Aorta (tissue), 5 donors: Measurements from ENCODE around the gene NLK. TPM values are rescaled to one million over a fixed set of nuclear protein-coding genes. Genes with fewer than 3 reads are reported as not detected.

Experiments used
- ATAC-seq: fragments of 200-7000 bp; cut with Tn5 transposase; one replicate; pipeline ENCODE4 v1.9.1; 2022; ENCODE audit warnings: moderate library complexity; ENCODE audit not compliant: low FRiP score
- DNase-seq, 2 donors: peaks; one replicate each; pipeline ENCODE4 v3.0.0-alpha.2; 2020
- H3K27ac ChIP-seq, 2 donors: one replicate each; pipeline ENCODE4 v1.5.1; 2013; ENCODE audit warnings: low read length in 2 of 2, mild to moderate bottlenecking in 2 of 2, moderate library complexity in 2 of 2, control low read depth in 1 of 2, inconsistent platforms in 1 of 2, low read depth in 1 of 2
- H3K27me3 ChIP-seq, 2 donors: one replicate each; pipeline ENCODE4 v1.6.1; 2013; ENCODE audit warnings: control low read depth in 1 of 2, low read length in 1 of 2, mild to moderate bottlenecking in 1 of 2, moderate library complexity in 1 of 2; ENCODE audit not compliant: insufficient read depth in 2 of 2, control insufficient read depth in 1 of 2
- H3K36me3 ChIP-seq, 2 donors: one replicate each; pipeline ENCODE4 v1.6.1; 2013; ENCODE audit warnings: control low read depth in 1 of 2, low read length in 1 of 2, mild to moderate bottlenecking in 1 of 2; ENCODE audit not compliant: insufficient read depth in 2 of 2, control insufficient read depth in 1 of 2
- H3K4me1 ChIP-seq, 2 donors: one replicate each; pipeline ENCODE4 v1.6.1; 2013; ENCODE audit warnings: low read length in 2 of 2, control low read depth in 1 of 2, mild to moderate bottlenecking in 1 of 2, moderate library complexity in 1 of 2; ENCODE audit not compliant: insufficient read depth in 2 of 2, control insufficient read depth in 1 of 2
- H3K4me3 ChIP-seq, 2 donors: one replicate each; pipeline ENCODE4 v1.5.1; 2013; ENCODE audit warnings: low read length in 2 of 2, control low read depth in 1 of 2, mild to moderate bottlenecking in 1 of 2
- H3K9me3 ChIP-seq: one replicate; pipeline ENCODE4 v1.6.1; 2013; ENCODE audit warnings: mild to moderate bottlenecking, low read length; ENCODE audit not compliant: control insufficient read depth
- WGBS, 2 donors: extraction: QIAGEN DNeasy Blood & Tissue Kit; methylation state at CpG; one replicate each; pipeline ENCODE4 v1.1.7; 2013; 5-methylcytosine and 5-hydroxymethylcytosine counted together
- intact Hi-C, 2 donors: fragments of 100-400 bp; cut with DNase I; formaldehyde crosslinking; loops; one replicate each; pipeline versions ENCODE4 v1.14.2 to v1.15.0; 2022
- polyA plus RNA-seq, 2 donors: library from polyadenylated mRNA; stranded (reverse); fragments of 200-250 nt; gene quantifications; one replicate each; pipeline ENCODE4 v1.2.3, GENCODE V29; 2013
- total RNA-seq, 2 donors: library from RNA; stranded (reverse); fragmentation: NEBNext Ultra II Directional; extraction: Animal tissue kit (Norgen Biotek cat#: 25700); gene quantifications; one replicate each; pipeline ENCODE4 v1.2.1, GENCODE V29; 2021
- donor health status: healthy with polysubstance abuse.
- donor health status: Bipolar disorder and iron deficiency.
- donor health status: DM: no; HTN: no; CAD: no.
- donor health status: DM: no; HTN: no; CAD: no.
- donor health status: DM: yes; HTN: yes; CAD: no.

The NLK gene
- total and polyA plus RNA-seq, 4 donors: 5.5 to 17.2 (median 14.0) TPM

GRCh38 chr17:28133562-28133970 lies 91.1 kb downstream of the NLK start:
- Histone ChIP-seq H3K27ac (no peak overlapping the region), H3K27me3 (no peaks in the 10 kb centered on the region), H3K4me3 (no peak overlapping the region), H3K36me3 (no peaks in the 10 kb centered on the region), H3K4me1 (no peaks in the 10 kb centered on the region), H3K9me3 (no peaks in the 10 kb centered on the region)
- DNase-seq (no peak), ATAC-seq (no peak)
- intact Hi-C loops: no loop called here

- H3K4me3 ChIP-seq: no peak overlapping the region
- no peaks in the 10 kb centered on the region for H3K9me3 ChIP-seq
- intact Hi-C loops: no loop called here
- no peak overlapping the region for H3K27ac ChIP-seq
- H3K27me3 ChIP-seq: no peaks in the 10 kb centered on the region
- 98% methylated on average over 3 of the region's 3 CpGs for WGBS, 2 donors
- no peak for ATAC-seq
- H3K36me3 ChIP-seq: no peaks in the 10 kb centered on the region
- DNase-seq: no peak
- H3K4me1 ChIP-seq: no peaks in the 10 kb centered on the region
Measured at GRCh38 chr17:28136923-28137322, 94.4 kb downstream of the NLK start.

- Histone ChIP-seq H3K27me3 (no peaks in the 10 kb centered on the region), H3K9me3 (no peaks in the 10 kb centered on the region), H3K4me3 (no peak overlapping the region), H3K27ac (no peak overlapping the region), H3K4me1 (no peaks in the 10 kb centered on the region), H3K36me3 (no peaks in the 10 kb centered on the region)
- 72 to 77% methylated on average over 1 of the region's 1 CpG for WGBS, 2 donors
- DNase-seq (no peak), ATAC-seq (no peak)
- intact Hi-C loops: no loop called here
Measured at GRCh38 chr17:28139822-28140221, 97.3 kb downstream of the NLK start.

GRCh38 chr17:28141313-28141712 lies 98.8 kb downstream of the NLK start:
- H3K4me1 ChIP-seq: no peaks in the 10 kb centered on the region
- ATAC-seq (no peak), DNase-seq (no peak)
- no peak overlapping the region for H3K4me3 ChIP-seq
- H3K9me3 ChIP-seq: no peaks in the 10 kb centered on the region
- H3K36me3 ChIP-seq: no peaks in the 10 kb centered on the region
- intact Hi-C loops: no loop called here
- H3K27me3 ChIP-seq: no peaks in the 10 kb centered on the region
- 83% methylated on average over 3 of the region's 3 CpGs for WGBS, 2 donors
- H3K27ac ChIP-seq: no peak overlapping the region

GRCh38 chr17:28141773-28142172 lies 99.3 kb downstream of the NLK start:
- 49 to 61% methylated on average over 1 of the region's 1 CpG for WGBS, 2 donors
- intact Hi-C loops: no loop called here
- ATAC-seq (no peak), DNase-seq (no peak)
- Histone ChIP-seq H3K4me1 (no peaks in the 10 kb centered on the region), H3K27me3 (no peaks in the 10 kb centered on the region), H3K27ac (no peak overlapping the region), H3K9me3 (no peaks in the 10 kb centered on the region), H3K4me3 (no peak overlapping the region), H3K36me3 (no peaks in the 10 kb centered on the region)

GRCh38 chr17:28142305-28142704 lies 99.8 kb downstream of the NLK start:
- 75 to 78% methylated on average over 5 of the region's 5 CpGs for WGBS, 2 donors
- no peak for ATAC-seq
- H3K4me1 ChIP-seq: no peaks in the 10 kb centered on the region

GRCh38 chr17:28144019-28144418 lies 101.5 kb downstream of the NLK start:
- intact Hi-C loops: no loop called here
- no peaks in the 10 kb centered on the region for H3K9me3 ChIP-seq
- no peak overlapping the region for H3K27ac ChIP-seq
- ATAC-seq: no peak
- no peaks in the 10 kb centered on the region for H3K27me3 ChIP-seq
- WGBS, 2 donors: 90 to 91% methylated on average over 3 of the region's 3 CpGs
- H3K4me3 ChIP-seq: no peak overlapping the region
- no peaks in the 10 kb centered on the region for H3K4me1 ChIP-seq
- H3K36me3 ChIP-seq: no peaks in the 10 kb centered on the region
- DNase-seq: no peak

More at GRCh38 chr17:28142305-28142704, 99.8 kb downstream of the NLK start:
- H3K9me3 ChIP-seq: no peaks in the 10 kb centered on the region
- H3K36me3 ChIP-seq: no peaks in the 10 kb centered on the region
- H3K27me3 ChIP-seq: no peaks in the 10 kb centered on the region
- DNase-seq: no peak
- H3K4me3 ChIP-seq: no peak overlapping the region
- no peak overlapping the region for H3K27ac ChIP-seq
- intact Hi-C loops: no loop called here

- DNase-seq (no peak), ATAC-seq (no peak)
- no peaks in the 10 kb centered on the region for H3K36me3 ChIP-seq
- H3K4me1 ChIP-seq: no peaks in the 10 kb centered on the region
- H3K9me3 ChIP-seq: no peaks in the 10 kb centered on the region
- intact Hi-C loops: no loop called here
- H3K27me3 ChIP-seq: no peaks in the 10 kb centered on the region
- no peak overlapping the region for H3K4me3 ChIP-seq
- no peak overlapping the region for H3K27ac ChIP-seq
- 38 to 44% methylated on average over 2 of the region's 2 CpGs for WGBS, 2 donors
Measured at GRCh38 chr17:28145348-28145747, 102.9 kb downstream of the NLK start.

GRCh38 chr17:28147017-28147416 lies 104.5 kb downstream of the NLK start:
- no peak overlapping the region for H3K4me3 ChIP-seq
- H3K27me3 ChIP-seq: no peaks in the 10 kb centered on the region
- intact Hi-C loops: no loop called here
- ATAC-seq (no peak), DNase-seq (no peak)
- H3K27ac ChIP-seq: no peak overlapping the region
- no peaks in the 10 kb centered on the region for H3K9me3 ChIP-seq
- H3K36me3 ChIP-seq: no peaks in the 10 kb centered on the region
- no peaks in the 10 kb centered on the region for H3K4me1 ChIP-seq
